Colonic mucosa (tissue), 4 donors: ENCODE data around the gene PYGL. TPM values are rescaled to one million over a fixed set of nuclear protein-coding genes. Genes with fewer than 3 reads are reported as not detected.
A peak's percentile ranks its signal among the peaks of the same experiment; 100 is the strongest.

Experiments used
- DNase-seq: peaks from one replicate; pipeline ENCODE4 v3.0.0-alpha.2; 2020
- H3K27ac ChIP-seq: fragments of 200-600 bp; one replicate; pipeline ENCODE4 v1.8.0; 2021
- H3K27me3 ChIP-seq: fragments of 200-600 bp; one replicate; pipeline ENCODE4 v1.8.0; 2021
- H3K36me3 ChIP-seq: fragments of 200-600 bp; one replicate; pipeline ENCODE4 v1.8.0; 2021
- H3K4me1 ChIP-seq: fragments of 200-600 bp; one replicate; pipeline ENCODE4 v1.8.0; 2021; ENCODE audit warnings: mild to moderate bottlenecking
- H3K4me3 ChIP-seq: fragments of 200-600 bp; one replicate; pipeline ENCODE4 v1.8.0; 2021
- H3K9ac ChIP-seq, 2 donors: one replicate each; pipeline ENCODE4 v1.7.0; 2013; ENCODE audit warnings: control low read depth in 2 of 2, low read depth in 2 of 2, low read length in 2 of 2
- H3K9me3 ChIP-seq: fragments of 200-600 bp; one replicate; pipeline ENCODE4 v1.8.0; 2021
- CTCF ChIP-seq: fragments of 200-600 bp; IDR thresholded peaks from one replicate; pipeline ENCODE4 v1.8.0; 2022; ENCODE audit warnings: antibody characterized with exemption, mild to moderate bottlenecking
- intact Hi-C: fragments of 100-400 bp; cut with DNase I; formaldehyde crosslinking; loops from one replicate; pipeline ENCODE4 v1.14.1; 2022
- total RNA-seq, 2 donors: library from RNA; stranded (reverse); fragmentation: NEBNext Ultra II Directional in 1 of 2; extraction: Animal tissue kit (Norgen Biotek cat#: 25700) in 1 of 2; gene quantifications; one replicate each; pipeline ENCODE4 v1.2.1, GENCODE V29; 2021
- donor health status: healthy.
- donor health status: DM: no; HTN: no; CAD: no.
- donor health status: DM: no; HTN: no; CAD: no.

PYGL gene
- total RNA-seq, 2 donors from 2014 or later: 33.0 to 54.2 TPM

GRCh38 chr14:50892255-50892654 is 52.0 kb downstream of the PYGL start:
- Histone ChIP-seq H3K27me3 (no peaks in the 10 kb centered on the region), H3K27ac (no peak overlapping the region), H3K4me1 (no peaks in the 10 kb centered on the region), H3K9me3 (no peaks in the 10 kb centered on the region), H3K9ac (no peak overlapping the region), H3K4me3 (no peak overlapping the region), H3K36me3 (no peaks in the 10 kb centered on the region)
- DNase-seq: peak; percentile 34
- intact Hi-C loops: no loop called here
- no peak for TF ChIP-seq CTCF

GRCh38 chr14:50887476-50887875 is 56.8 kb downstream of the PYGL start:
- no peaks in the 10 kb centered on the region for H3K4me1 ChIP-seq
- intact Hi-C loops: no loop called here
- TF ChIP-seq CTCF: no peak

GRCh38 chr14:50883827-50884197 is 60.5 kb downstream of the PYGL start:
- TF ChIP-seq CTCF: no peak
- Histone ChIP-seq H3K27ac (no peak overlapping the region), H3K4me1 (no peaks in the 10 kb centered on the region), H3K9me3 (no peaks in the 10 kb centered on the region), H3K36me3 (no peaks in the 10 kb centered on the region), H3K27me3 (no peaks in the 10 kb centered on the region), H3K9ac (no peak overlapping the region), H3K4me3 (no peak overlapping the region)
- intact Hi-C loops: no loop called here
- no peak for DNase-seq

More at GRCh38 chr14:50887476-50887875, 56.8 kb downstream of the PYGL start:
- Histone ChIP-seq H3K9ac (no peak overlapping the region), H3K9me3 (no peaks in the 10 kb centered on the region), H3K4me3 (no peak overlapping the region), H3K36me3 (no peaks in the 10 kb centered on the region), H3K27ac (no peak overlapping the region), H3K27me3 (no peaks in the 10 kb centered on the region)
- DNase-seq: no peak

- peak overlapping the region; percentile 36 for H3K27ac ChIP-seq
- intact Hi-C loops: no loop called here
- peak; percentile 47 for DNase-seq
- no peaks in the 10 kb centered on the region for H3K4me1 ChIP-seq
- no peaks in the 10 kb centered on the region for H3K27me3 ChIP-seq
- no peak overlapping the region for H3K9ac ChIP-seq
- no peak overlapping the region for H3K4me3 ChIP-seq
- TF ChIP-seq CTCF: no peak
- no peaks in the 10 kb centered on the region for H3K36me3 ChIP-seq
- H3K9me3 ChIP-seq: no peaks in the 10 kb centered on the region
Observed at GRCh38 chr14:50882932-50883826, 61.1 kb downstream of the PYGL start.

- no peak for TF ChIP-seq CTCF
- Histone ChIP-seq H3K36me3 (no peaks in the 10 kb centered on the region), H3K27ac (no peak overlapping the region), H3K9me3 (no peaks in the 10 kb centered on the region), H3K4me1 (no peaks in the 10 kb centered on the region), H3K4me3 (no peak overlapping the region), H3K27me3 (peaks cover 7% of the 10 kb centered on the region), H3K9ac (no peak overlapping the region)
- DNase-seq: no peak
- intact Hi-C loops: no loop called here
Observed at GRCh38 chr14:50875359-50876070, 68.8 kb downstream of the PYGL start.
